Sigmoid colon (tissue), 4 donors: ENCODE results near the gene KIF5C.

Experiments
- CTCF ChIP-seq, 4 experiments: fragments of 450-650 bp in 3 of 4; fragments of 200-600 bp in 1 of 4; IDR thresholded peaks; one replicate each; pipeline ENCODE4 v1.5.1; 2016 to 2019; ENCODE audit warnings: antibody characterized with exemption in 4 of 4, mild to moderate bottlenecking in 3 of 4, moderate library complexity in 2 of 4
- EP300 ChIP-seq, 4 donors: sonication (generic); formaldehyde crosslinking; IDR thresholded peaks; one replicate each; pipeline ENCODE4 v1.6.1; 2017; ENCODE audit warnings: antibody characterized with exemption in 4 of 4
- POLR2A ChIP-seq, 2 donors: fragments of 450-650 bp; IDR thresholded peaks; one replicate each; pipeline ENCODE4 v1.6.1; 2016; ENCODE audit warnings: antibody characterized with exemption in 2 of 2, mild to moderate bottlenecking in 2 of 2, moderate library complexity in 2 of 2
- POLR2AphosphoS5 ChIP-seq, 4 donors: sonication (generic); formaldehyde crosslinking; IDR thresholded peaks; one replicate each; pipeline ENCODE4 v1.6.1; 2017; ENCODE audit warnings: antibody characterized with exemption in 4 of 4

GRCh38 chr2:148953426-148953825 is 78.4 kb downstream of the KIF5C start:
- TF ChIP-seq CTCF (IDR thresholded peaks at IDR 0.05) (no peak), POLR2AphosphoS5 (IDR thresholded peaks at IDR 0.05) (no peak), EP300 (IDR thresholded peaks at IDR 0.05) (no peak), POLR2A (IDR thresholded peaks at IDR 0.05) (no peak)
